Head of caudate nucleus (tissue), 42 donors: Measurements from ENCODE around the gene XAGE3.
"Not testable (repeated sequence)": the region's sequence is repeated elsewhere in the genome, so short reads cannot be mapped to it uniquely, and the experiment has no call there.

Source experiments
- DNase-seq, 42 donors: peaks; one replicate each; pipeline versions ENCODE4 v3.0.0 to v3.0.0-alpha.2; 2020 to 2021; ENCODE audit warnings: mixed read lengths in 7 of 42
- intact Hi-C: fragments of 100-400 bp; cut with DNase I; formaldehyde crosslinking; loops from one replicate; pipeline ENCODE4 v1.15.0; 2022

The XAGE3 gene, protein sequence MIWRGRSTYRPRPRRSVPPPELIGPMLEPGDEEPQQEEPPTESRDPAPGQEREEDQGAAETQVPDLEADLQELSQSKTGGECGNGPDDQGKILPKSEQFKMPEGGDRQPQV

DNA sequence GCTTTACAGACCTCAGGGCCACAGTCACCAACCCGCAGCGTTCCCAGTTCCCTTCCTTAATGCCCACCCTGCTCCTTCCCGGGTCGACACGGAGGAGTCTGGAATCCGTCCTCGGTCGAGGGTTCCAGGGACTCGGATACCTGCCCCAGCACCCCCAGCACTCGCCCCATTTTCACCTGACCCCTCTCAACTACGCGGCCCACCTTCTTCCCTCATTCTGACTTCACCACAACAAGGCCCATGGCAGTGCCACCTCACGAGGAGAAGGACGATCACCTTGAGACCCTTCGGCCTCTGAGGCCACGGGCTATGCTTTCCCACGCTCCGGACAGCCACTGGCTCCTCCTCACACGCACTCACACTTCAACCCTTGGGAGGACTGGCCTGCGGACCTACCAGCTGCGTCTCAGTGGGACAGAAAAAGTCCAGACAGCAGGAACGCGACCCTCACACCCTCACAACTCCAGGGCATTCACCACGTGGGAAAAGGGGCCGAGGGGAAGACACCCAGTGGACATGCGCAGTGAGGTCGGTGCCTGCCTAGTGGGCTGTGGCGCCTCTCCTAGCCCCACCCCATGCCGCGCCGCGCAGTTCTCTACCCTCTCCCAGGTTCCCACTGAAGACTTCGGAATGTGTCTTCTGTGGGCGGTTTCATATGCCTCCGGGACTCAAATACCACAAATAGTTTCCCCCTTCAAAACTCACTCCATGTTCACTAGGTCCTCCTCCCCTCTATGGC, at the start of gene XAGE3:
Gene XAGE3, minus strand, starts transcription at position 474 of the 739 bp plus-strand sequence. CDS start 950 bp downstream, outside the sequence.
- intact Hi-C loops = no loop called here
- DNase-seq = no peak

DNA sequence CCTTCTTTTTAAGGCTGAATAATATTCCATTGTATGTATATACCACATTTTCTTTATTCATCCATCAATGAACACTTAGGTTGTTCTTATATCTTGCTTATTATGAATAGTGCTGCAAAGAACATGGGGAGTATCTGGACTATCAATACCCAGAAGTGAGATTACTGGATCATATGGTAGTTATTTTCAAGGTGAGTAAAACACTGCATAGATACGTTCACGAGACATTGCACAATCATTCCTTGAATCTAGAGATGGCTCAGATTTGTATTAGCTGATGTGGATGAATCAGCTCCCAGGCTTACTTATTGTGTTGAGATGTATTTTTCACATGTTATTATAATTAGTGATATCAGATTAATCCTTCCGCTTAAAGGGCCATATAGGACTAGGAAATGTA, 46.8 kb upstream of the XAGE3 start:
- intact Hi-C loops, DNase-seq: not testable (repeated sequence)

DNA sequence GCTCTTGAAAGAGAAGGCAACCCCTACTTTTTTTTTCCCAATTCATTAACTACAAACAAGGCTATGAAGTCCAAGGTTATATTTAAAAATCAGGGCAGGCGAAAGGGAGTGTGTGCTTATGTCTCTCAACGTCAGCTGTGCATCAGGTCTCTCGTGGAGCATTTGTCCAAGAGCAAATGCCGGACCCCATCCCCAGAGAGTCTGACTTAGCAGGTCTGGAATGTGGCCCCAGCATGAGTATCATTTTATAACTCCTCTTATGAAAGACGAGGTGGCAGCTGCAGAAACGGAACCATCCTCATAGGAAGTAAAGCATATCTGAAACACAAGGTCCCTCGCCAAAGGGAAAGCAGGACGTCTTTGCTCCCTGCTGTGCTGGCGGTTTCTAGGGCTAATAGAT, 45.8 kb upstream of the XAGE3 start:
- DNase-seq, intact Hi-C loops: not testable (repeated sequence)

DNA sequence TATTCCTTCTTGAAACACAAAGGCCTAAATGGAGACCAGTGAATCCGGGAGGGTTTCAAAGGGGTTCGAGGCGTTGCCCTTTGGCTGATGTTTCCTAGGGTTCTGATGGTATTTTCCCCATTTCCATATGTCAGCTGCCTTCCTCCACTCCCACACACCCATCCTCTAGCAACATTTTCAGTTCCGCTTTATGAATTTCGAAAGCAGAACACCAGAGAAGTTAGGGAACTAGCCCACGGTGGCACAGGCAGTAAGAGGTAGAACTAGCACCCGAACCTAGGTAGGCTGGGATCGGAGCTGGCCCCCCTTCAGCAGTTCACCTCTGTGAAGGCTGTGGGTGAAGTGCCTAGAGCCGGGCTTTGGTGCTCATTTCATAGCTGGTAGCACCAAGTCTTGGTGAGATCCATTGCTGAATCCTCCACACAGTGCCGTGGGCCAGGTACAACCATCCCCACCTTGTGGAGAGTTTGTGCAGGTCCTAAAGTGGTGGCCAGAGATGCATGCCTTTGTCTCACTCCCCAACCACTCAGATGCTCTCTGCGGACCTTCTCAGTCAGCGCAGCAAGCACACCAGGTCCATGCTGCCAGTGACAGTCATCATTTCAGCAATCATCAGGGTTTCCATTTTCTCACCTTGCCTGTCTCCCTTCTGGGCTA, 41.6 kb upstream of the XAGE3 start:
- DNase-seq, intact Hi-C loops: not testable (repeated sequence)

DNA sequence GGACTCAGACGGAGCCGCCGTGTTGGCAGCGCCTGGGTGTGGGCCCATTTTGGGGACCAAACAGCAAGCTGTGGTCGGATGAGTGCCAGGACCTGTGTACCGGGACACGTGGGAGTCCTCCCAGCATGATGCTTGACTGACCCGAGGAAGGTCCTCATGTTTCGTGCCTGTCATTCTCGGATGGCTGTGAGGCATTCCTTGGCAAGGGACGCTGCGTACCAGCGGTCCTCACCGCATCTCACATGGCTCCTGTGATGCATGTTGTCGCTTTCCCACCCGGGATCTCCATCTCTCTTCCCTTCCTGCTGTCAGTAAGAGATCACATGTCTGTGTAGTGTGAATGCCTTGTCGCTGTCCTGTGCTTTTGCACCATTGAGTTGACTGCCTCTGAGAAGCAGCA, 40.0 kb upstream of the XAGE3 start:
- intact Hi-C loops, DNase-seq: not testable (repeated sequence)

DNA sequence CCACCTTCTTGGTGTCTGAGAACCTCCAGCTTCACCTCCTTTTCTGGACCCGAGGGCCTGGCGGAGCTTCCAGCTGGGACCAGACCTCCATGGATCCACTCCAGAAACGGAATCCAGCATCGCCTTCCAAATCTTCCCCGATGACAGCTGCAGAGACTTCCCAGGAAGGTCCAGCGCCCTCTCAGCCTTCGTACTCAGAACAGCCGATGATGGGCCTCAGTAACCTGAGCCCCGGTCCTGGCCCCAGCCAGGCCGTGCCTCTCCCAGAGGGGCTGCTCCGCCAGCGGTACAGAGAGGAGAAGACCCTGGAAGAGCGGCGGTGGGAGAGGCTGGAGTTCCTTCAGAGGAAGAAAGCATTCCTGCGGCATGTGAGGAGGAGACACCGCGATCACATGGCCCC, 39.3 kb upstream of the XAGE3 start:
- DNase-seq, intact Hi-C loops: not testable (repeated sequence)

DNA sequence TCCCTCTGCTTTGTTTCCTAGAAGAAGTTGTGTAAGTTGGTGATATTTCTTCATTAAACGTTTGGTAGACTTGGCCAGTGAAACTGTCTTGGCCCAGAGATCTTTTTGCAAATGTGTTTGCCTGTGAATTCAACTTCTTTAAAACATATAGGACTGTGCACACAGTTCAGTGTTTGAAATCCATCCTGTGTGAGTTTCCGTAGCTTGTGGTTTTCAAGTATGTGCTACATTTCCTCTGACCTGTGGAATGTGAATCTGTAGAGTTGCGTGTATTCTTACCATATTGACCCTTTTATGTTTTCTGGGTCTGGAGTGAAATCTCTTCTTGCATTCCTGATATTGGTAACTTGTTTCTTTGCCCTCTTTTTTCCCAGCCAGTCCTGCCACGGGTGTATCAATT, 38.2 kb upstream of the XAGE3 start:
- intact Hi-C loops = not testable (repeated sequence)

DNA sequence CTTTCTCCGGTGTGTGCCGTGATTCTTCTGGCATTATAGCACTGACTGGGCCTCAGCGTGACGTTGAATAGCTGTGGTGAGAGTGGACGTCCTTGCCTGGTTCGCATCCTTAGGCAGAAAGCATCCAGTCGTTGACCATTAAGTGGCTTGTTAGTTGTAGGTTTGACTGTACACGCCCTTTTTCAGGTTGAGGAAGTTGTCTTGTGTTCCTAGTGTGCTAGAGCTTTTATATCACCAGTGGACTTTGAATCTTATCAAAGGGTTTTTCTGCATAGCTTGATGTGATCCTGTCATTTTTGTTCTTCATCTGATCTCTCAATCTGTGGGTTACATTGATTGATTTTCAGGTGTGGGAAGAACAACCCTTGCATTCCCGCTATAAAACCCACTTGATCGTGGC, 37.6 kb upstream of the XAGE3 start:
- intact Hi-C loops, DNase-seq: not testable (repeated sequence)

More for the DNA sequence above, 38.2 kb upstream of the XAGE3 start:
- DNase-seq = not testable (repeated sequence)

DNA sequence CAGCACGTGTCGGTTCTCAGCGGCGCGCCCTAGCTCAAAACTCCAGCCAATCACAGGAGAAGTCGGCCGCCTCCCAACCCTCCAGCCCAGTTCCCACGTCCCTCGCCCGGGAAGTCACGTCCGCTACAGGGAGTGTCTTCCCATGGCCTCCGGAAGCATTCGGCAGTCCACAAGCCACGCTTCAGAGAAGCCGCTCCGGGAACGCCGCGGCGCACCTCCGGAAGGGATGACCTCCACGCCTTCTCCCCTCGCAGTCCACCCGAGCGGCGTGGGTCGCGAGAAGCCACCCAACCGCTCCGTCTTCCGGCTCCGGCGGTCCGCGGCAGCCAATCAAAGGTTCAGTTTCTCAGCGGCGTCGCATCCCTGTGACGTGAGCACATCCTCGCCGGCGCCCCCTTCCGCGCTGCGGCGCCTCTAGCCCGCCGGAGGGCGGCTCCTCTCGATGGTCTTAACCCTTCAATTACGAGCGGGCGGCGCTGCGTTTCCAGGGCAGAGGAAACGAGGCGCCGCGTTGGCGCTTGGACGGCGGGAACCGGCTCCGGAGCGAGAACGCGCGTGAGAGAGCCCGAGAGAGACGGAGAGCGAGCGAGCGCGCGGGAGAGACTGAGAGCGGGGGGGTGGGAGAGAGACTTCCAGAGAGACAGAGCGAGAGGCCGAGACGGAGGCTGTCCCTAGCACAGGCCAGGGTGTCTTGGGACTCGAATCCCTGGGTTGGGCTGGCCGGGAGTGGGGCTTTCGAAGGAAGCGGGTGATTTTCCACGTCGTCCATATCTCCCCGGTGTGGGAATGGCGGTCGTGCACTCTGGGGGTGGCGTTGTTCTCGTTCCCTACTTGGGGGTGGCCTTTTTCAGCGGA, 29.2 kb upstream of the XAGE3 start, which contains the start of gene FAM156B:
Gene FAM156B, plus strand, starts transcription at position 476 of the 855 bp plus-strand sequence. CDS start 9,896 bp downstream, outside the sequence.
- DNase-seq, intact Hi-C loops: not testable (repeated sequence)

DNA sequence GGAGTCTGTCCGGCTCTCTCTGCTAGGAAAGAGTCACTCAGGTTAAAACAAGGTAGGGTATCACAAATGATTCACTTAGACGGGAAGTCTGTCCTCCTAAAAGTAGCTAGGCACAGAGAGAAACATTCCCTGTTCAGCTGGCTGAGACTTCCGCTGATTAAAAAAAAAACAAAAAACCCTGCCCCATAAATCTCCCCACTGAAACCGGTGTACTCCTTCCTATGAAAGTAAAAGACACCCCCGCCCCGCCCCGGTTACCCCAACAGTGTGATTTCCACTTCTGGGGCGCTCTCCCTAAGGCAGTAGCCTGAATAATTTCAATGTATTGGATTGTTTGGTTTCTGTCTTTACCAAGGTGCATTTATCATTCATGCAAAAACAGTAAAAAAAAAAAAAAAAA, 28.6 kb upstream of the XAGE3 start:
- intact Hi-C loops, DNase-seq: not testable (repeated sequence)

DNA sequence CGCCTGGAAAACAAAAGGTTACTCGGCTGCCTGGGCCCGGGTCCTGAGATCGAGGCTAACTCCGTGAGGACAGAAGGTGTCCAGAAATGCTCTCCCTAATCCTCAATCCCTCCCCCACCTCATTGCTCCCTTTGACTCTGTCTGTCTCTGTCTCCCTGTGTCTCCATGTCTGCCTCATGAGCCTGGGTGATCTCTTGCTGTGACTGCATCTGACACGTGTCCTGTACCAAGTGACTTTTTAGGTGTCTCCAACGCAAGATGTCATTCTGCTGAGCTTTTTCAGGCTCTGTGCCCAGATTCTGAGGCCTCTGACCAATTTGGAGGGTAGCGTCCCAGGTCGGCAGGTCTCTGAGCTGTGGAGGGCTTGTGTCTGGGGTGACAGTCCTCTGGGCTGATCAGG, 20.2 kb upstream of the XAGE3 start:
- DNase-seq, intact Hi-C loops: not testable (repeated sequence)

DNA sequence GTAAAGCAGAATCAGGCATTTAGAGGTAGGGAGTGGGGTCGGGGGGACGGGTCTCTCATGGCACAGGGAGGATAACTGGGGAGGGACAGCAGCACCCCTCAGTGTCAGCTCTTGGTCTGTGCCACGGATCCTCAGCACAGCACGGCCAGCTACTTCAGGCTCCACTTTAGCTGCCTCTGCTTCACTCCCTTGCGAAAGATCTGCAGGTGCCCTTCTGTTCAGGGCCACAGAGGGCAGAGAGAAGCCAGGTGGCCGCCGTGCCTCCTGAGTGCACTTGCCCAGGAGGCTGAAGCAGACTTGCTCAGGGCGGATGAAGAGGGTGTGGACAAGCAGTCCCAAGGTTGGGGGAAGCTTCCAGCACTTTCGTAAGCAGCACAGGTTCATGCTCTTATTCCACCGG, 19.6 kb upstream of the XAGE3 start:
- DNase-seq, intact Hi-C loops: not testable (repeated sequence)

DNA sequence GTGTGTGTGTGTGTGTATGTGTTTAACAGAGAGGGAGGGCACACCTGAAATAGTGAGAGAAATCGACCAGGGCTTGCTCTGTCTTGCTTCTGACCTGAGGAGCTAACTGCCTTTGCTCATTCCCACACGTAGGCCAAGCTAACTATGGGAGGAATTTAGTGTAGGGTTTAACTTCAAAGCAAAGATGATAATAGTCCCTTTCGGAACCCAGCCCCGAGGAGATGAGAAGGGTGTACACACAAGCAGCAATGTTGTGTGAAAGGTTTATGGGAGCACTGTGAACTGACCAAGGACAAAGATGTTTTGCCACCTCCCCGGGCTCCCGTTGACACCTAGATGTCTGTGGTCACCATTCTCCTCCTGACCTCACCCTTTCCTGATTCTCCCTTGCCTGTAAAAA, 8.5 kb upstream of the XAGE3 start:
- DNase-seq, intact Hi-C loops: not testable (repeated sequence)

DNA sequence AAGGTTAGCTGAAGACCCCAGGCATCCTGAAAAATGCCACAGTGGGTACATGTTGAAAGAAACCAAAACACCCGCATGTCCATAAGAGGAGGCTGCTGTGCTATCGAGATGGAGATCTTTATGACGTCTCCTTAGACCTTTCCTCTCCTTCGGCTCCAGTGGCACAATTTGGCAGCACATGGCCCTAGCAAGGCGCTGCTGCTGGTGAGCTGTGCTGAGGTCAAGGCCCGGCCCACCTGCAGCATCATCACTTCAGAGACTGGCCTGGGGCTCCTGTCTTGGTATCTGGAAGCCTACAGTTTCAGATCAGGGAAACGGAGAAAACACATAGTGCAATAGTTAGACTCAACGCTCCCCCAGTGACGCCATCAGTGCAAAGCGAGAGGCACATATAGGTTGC, 7.6 kb upstream of the XAGE3 start:
- intact Hi-C loops, DNase-seq: not testable (repeated sequence)

DNA sequence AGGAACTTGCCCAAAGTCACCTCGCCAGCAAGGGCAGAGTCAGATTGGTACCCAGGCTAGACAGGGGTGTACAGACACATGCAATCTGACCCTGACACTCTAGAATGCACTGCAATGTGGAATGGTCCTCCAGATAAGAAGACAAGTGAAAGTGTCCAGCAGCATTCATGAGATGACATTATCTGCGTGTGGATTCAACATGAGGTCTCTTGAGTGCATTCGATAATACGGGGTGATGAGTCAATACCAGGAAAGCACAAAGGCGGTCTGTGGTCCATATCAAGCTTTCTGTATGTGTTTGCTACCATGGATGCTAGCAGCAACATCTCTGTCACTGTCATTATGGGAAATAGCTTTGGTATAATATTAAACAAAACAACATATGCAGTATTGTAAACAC, 6.8 kb upstream of the XAGE3 start:
- DNase-seq = no peak
- intact Hi-C loops = no loop called here

DNA sequence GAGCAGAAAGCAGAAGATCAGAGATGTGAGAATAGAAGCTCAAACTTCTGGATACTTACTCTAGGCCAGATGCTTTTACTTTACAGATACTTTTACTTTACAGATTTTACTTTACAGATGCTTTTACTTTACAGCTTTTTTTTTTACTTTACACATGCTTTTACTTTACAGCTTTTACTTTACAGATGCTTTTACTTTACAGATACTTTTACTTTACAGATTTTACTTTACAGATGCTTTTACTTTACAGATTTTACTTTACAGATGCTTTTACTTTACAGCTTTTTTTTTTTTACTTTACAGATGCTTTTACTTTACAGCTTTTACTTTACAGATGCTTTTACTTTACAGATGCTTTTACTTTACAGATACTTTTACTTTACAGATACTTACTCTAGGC, 5.9 kb upstream of the XAGE3 start:
- intact Hi-C loops, DNase-seq: not testable (repeated sequence)

DNA sequence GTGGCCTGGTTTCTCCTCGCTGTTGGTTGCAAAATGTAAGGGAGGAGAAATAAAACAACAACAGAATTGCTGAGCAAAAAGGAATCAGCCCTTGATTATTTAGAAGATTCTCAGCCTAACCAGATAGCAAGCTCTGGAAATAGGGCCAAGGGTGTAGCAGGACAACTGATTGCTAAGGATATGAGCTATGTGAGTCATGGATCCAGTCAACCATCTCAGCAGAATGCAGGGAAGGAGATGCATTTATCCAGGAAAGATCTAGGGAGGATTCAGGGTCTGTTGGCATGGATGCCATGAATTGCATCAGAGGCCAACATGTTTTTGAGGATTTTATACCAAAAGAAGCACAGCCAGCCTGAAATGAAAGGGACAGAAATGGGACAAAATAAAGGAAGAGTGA, 2.2 kb upstream of the XAGE3 start:
- intact Hi-C loops = no loop called here
- DNase-seq = no peak

DNA sequence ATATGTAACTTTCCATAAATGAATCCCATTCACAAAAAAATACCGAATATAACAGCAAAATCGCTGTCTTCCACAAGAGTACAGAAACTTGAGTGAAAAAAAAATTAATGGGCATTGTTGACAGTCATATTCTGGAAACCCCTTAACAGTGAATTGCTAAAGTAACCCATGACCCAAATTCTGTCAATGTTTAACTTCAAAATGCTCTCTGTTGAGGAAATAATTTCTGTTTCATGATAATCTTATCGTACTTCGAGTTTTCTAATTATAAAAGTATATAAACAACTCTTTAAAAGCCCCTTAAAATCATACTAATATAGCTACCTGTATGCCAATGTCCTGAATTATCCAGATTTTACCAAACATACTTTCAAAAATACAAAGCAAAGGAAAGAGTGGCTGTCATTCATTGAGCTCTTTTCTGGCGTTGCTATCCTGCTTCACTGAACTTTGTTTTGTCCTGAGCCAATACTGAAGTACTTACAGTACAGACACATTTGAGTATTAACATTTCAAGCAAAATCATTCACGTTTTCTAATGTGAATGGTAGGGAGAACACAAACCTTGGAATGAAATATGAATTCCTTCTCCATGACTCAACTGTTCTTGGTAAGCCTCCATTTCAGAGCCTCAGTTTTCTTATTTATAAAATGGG, 2.4 kb downstream of the XAGE3 start:
- intact Hi-C loops = no loop called here
- DNase-seq = no peak
